ENCODE measurements around the gene LIMD2. TPM values are rescaled to one million over a fixed set of nuclear protein-coding genes. Genes with fewer than 3 reads are reported as not detected.

Gene LIMD2
- total and polyA plus RNA-seq, 4 donors: 26.4 to 69.5 (median 30.5) TPM

DNA sequence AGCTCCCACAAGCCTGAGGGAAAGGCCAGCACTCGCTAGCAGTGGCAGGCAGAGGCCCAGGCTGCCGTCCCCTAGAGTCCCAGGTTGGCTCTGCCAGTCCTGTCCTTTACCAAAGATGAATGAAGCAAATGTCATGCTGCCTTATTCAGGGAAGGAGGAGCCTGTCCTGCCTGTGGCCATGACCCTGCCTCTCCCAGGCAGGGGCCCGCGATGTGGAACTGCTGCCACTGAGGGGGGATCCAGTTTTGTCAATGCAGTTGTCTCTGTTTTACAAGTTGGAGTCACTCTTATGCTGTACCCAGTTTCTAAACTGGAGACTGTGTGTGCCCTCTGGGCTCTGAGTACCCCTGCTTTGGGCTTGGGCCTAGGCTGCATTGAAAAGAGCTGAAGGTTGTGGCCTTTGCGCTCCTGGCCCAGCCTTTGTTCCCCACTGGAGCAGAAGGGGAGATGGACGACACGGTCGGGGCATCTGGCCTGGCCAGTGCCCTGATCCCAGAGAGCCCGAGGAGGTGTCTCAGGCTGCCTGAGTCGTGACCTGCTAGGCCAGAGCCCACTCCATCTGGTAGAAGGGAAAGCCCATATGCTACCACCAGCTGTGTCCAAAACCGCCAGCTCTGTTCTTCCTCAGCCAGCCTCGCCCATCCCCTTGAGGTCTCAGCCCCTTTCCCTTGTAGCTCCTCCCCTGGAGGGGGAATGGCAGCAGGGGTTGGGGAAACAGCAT lies 5.5 kb downstream of the LIMD2 start:
- 82 to 90% methylated on average over 12 of the region's 12 CpGs for WGBS, 2 donors
- TF ChIP-seq, protein P1, sequence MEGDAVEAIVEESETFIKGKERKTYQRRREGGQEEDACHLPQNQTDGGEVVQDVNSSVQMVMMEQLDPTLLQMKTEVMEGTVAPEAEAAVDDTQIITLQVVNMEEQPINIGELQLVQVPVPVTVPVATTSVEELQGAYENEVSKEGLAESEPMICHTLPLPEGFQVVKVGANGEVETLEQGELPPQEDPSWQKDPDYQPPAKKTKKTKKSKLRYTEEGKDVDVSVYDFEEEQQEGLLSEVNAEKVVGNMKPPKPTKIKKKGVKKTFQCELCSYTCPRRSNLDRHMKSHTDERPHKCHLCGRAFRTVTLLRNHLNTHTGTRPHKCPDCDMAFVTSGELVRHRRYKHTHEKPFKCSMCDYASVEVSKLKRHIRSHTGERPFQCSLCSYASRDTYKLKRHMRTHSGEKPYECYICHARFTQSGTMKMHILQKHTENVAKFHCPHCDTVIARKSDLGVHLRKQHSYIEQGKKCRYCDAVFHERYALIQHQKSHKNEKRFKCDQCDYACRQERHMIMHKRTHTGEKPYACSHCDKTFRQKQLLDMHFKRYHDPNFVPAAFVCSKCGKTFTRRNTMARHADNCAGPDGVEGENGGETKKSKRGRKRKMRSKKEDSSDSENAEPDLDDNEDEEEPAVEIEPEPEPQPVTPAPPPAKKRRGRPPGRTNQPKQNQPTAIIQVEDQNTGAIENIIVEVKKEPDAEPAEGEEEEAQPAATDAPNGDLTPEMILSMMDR (IDR thresholded peaks at IDR 0.05; ENCODE audit: control extremely low read depth, extremely low read depth): no peak
- ATAC-seq (ENCODE audit: insufficient read depth, low FRiP score) (no peak), DNase-seq (no peak)
- Histone ChIP-seq H3K4me3 (no peak overlapping the region), H3K4me1 (ENCODE audit: control insufficient read depth in 5 of 5, insufficient read depth in 5 of 5, low read length in 5 of 5) (peaks cover 0 to 22% (median 2%) of the 10 kb centered on the region in 5 donors), H3K9ac (ENCODE audit: insufficient read depth in 1 of 2, low read length in 2 of 2) (no peak overlapping the region), H3K9me3 (ENCODE audit: control insufficient read depth in 4 of 4, insufficient read depth in 3 of 4, low read length in 3 of 4) (no peaks in the 10 kb centered on the region), H3K27me3 (ENCODE audit: control insufficient read depth in 3 of 3, insufficient read depth in 3 of 3, low read length in 2 of 3) (no peaks in the 10 kb centered on the region), H3K27ac (ENCODE audit: low read depth in 1 of 2, low read length in 1 of 2) (no peak overlapping the region), H3K36me3 (ENCODE audit: control insufficient read depth in 4 of 4, insufficient read depth in 4 of 4, low read length in 4 of 4) (peaks cover 11 to 47% (median 28%) of the 10 kb centered on the region in 4 donors)

DNA sequence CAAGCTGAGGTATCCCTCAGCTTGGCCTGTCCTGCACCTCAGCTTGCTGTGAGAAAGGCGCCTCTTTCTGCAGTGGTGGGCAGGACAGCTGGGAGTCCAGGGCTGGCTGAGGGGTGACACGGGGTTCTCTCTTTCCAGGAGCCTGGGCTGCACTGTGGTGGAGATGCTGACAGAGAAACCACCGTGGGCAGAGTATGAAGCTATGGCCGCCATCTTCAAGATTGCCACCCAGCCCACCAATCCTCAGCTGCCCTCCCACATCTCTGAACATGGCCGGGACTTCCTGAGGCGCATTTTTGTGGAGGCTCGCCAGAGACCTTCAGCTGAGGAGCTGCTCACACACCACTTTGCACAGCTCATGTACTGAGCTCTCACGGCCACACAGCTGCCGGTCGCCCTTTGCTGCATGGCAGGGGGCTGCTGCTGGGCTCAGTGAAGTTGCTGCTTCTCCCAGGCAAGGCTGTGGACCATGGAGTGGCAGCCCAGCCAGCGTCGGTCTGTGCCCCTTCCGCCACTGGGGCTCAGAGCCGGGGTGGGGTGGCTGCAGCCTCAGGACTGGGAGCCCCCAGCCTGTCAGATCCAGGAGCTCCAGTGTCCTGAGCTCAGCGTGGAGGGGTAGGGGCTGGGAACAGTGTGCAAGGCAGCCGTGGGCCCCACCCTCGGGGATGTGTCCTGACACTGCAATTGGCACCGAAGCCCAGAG lies 6.4 kb downstream of the LIMD2 start:
- Histone ChIP-seq H3K4me3 (no peak overlapping the region), H3K4me1 (ENCODE audit: control insufficient read depth in 5 of 5, insufficient read depth in 5 of 5, low read length in 5 of 5) (peaks cover 0 to 22% (median 2%) of the 10 kb centered on the region in 5 donors), H3K36me3 (ENCODE audit: control insufficient read depth in 4 of 4, insufficient read depth in 4 of 4, low read length in 4 of 4) (peaks cover 17 to 55% (median 33%) of the 10 kb centered on the region in 4 donors), H3K9ac (ENCODE audit: insufficient read depth in 1 of 2, low read length in 2 of 2) (no peak overlapping the region), H3K27me3 (ENCODE audit: control insufficient read depth in 3 of 3, insufficient read depth in 3 of 3, low read length in 2 of 3) (no peaks in the 10 kb centered on the region), H3K27ac (ENCODE audit: low read depth in 1 of 2, low read length in 1 of 2) (no peak overlapping the region), H3K9me3 (ENCODE audit: control insufficient read depth in 4 of 4, insufficient read depth in 3 of 4, low read length in 3 of 4) (no peaks in the 10 kb centered on the region)
- TF ChIP-seq, protein P1 (IDR thresholded peaks at IDR 0.05; ENCODE audit: control extremely low read depth, extremely low read depth): no peak
- WGBS, 2 donors: 92% methylated on average over 18 of the region's 18 CpGs
- no peak for DNase-seq
- ATAC-seq (ENCODE audit: insufficient read depth, low FRiP score): no peak

DNA sequence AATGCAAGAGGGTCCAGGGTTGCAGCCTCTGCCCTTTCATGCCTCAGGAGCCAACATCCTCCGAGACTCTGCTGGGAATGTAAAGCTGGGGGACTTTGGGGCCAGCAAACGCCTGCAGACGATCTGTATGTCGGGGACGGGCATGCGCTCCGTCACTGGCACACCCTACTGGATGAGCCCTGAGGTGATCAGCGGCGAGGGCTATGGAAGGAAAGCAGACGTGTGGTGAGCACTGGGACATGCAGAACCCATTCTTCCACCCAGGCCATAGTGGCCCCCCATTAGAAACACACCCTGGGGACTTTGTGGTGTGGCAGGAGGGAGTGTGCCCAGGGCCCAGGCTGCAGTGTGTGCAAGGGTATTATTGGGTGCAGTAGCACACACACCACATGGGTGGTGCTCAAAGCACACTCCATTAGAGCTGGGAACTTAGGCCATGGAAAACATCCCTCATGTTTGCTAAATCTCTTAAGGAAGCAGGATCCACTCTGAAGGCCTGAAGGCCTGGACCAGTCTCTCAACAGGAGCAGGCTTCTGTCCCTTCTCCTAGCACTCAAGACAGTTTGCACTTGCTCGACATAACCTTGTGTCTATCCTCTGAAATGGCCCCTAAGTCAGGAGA lies 7.6 kb downstream of the LIMD2 start:
- WGBS, 2 donors: 96% methylated on average over 11 of the region's 11 CpGs
- Histone ChIP-seq H3K9ac (ENCODE audit: insufficient read depth in 1 of 2, low read length in 2 of 2) (no peak overlapping the region), H3K4me3 (no peak overlapping the region), H3K27me3 (ENCODE audit: control insufficient read depth in 3 of 3, insufficient read depth in 3 of 3, low read length in 2 of 3) (no peaks in the 10 kb centered on the region), H3K4me1 (ENCODE audit: control insufficient read depth in 5 of 5, insufficient read depth in 5 of 5, low read length in 5 of 5) (peaks cover 0 to 19% (median 0%) of the 10 kb centered on the region in 5 donors), H3K27ac (ENCODE audit: low read depth in 1 of 2, low read length in 1 of 2) (no peak overlapping the region), H3K36me3 (ENCODE audit: control insufficient read depth in 4 of 4, insufficient read depth in 4 of 4, low read length in 4 of 4) (peaks cover 21 to 64% (median 37%) of the 10 kb centered on the region in 4 donors), H3K9me3 (ENCODE audit: control insufficient read depth in 4 of 4, insufficient read depth in 3 of 4, low read length in 3 of 4) (no peaks in the 10 kb centered on the region)
- TF ChIP-seq, protein P1 (IDR thresholded peaks at IDR 0.05; ENCODE audit: control extremely low read depth, extremely low read depth): no peak
- DNase-seq: no peak
- ATAC-seq (ENCODE audit: insufficient read depth, low FRiP score): no peak

All from lung (tissue), 12 donors.